Suprapubic skin (tissue), 4 donors: ENCODE data around the gene MRGPRF. TPM values are rescaled to one million over a fixed set of nuclear protein-coding genes. Genes with fewer than 3 reads are reported as not detected.

Experiments
- DNase-seq, 2 donors: peaks; one replicate each; pipeline ENCODE4 v3.0.0-alpha.2; 2019; ENCODE audit warnings: low spot score in 2 of 2
- H3K27ac ChIP-seq: fragments of 200-600 bp; sonication (generic); one replicate; pipeline ENCODE4 v1.5.1; 2019
- H3K27me3 ChIP-seq: fragments of 200-600 bp; sonication (generic); one replicate; pipeline ENCODE4 v1.5.1; 2019
- H3K36me3 ChIP-seq: fragments of 200-600 bp; sonication (generic); one replicate; pipeline ENCODE4 v1.5.1; 2019
- H3K4me1 ChIP-seq: fragments of 200-600 bp; sonication (generic); one replicate; pipeline ENCODE4 v1.5.1; 2019
- H3K4me3 ChIP-seq: fragments of 200-600 bp; sonication (generic); one replicate; pipeline ENCODE4 v1.5.1; 2019; ENCODE audit warnings: mild to moderate bottlenecking
- H3K9me3 ChIP-seq: fragments of 200-600 bp; sonication (generic); one replicate; pipeline ENCODE4 v1.5.1; 2019
- CTCF ChIP-seq, 2 donors: fragments of 200-600 bp in 1 of 2; fragments of 450-650 bp in 1 of 2; sonication (generic) in 1 of 2; IDR thresholded peaks; one replicate each; pipeline ENCODE4 v1.5.1; 2016 to 2019; ENCODE audit warnings: antibody characterized with exemption in 2 of 2, mild to moderate bottlenecking in 1 of 2, moderate library complexity in 1 of 2
- EP300 ChIP-seq: sonication (generic); formaldehyde crosslinking; IDR thresholded peaks from one replicate; pipeline ENCODE4 v1.6.1; 2017; ENCODE audit warnings: antibody characterized with exemption
- POLR2A ChIP-seq, 2 donors: fragments of 450-650 bp; IDR thresholded peaks; one replicate each; pipeline ENCODE4 v1.6.1; 2017; ENCODE audit warnings: antibody characterized with exemption in 2 of 2, mild to moderate bottlenecking in 2 of 2, moderate library complexity in 2 of 2
- POLR2AphosphoS5 ChIP-seq, 3 donors: sonication (generic); formaldehyde crosslinking; IDR thresholded peaks; one replicate each; pipeline ENCODE4 v1.6.1; 2017; ENCODE audit warnings: antibody characterized with exemption in 3 of 3
- WGBS: methylation state at CpG from one replicate; pipeline ENCODE4 v1.1.5; 2018; 5-methylcytosine and 5-hydroxymethylcytosine counted together
- total RNA-seq, 4 donors: library from RNA; depleted of rRNA; stranded (reverse); fragments of >200 nt; gene quantifications; one replicate each; pipeline ENCODE4 v1.1.0, GENCODE V29; 2016

Gene MRGPRF
- total RNA-seq, 4 donors from 2014 or later = 2.0 to 9.8 (median 4.8) TPM

GRCh38 chr11:68960294-68961071, 52.6 kb downstream of the MRGPRF start:
- Histone ChIP-seq H3K27ac (no peak overlapping the region), H3K4me3 (no peak overlapping the region), H3K36me3 (no peaks in the 10 kb centered on the region), H3K9me3 (no peaks in the 10 kb centered on the region), H3K4me1 (peaks cover 3% of the 10 kb centered on the region), H3K27me3 (no peaks in the 10 kb centered on the region)
- DNase-seq = no peak
- 88% methylated on average over 10 of the region's 25 CpGs for WGBS
- no peak for TF ChIP-seq POLR2AphosphoS5 (IDR thresholded peaks at IDR 0.05)
- no peak for TF ChIP-seq EP300
- no peak for TF ChIP-seq POLR2A (IDR thresholded peaks at IDR 0.05)
- no peak for TF ChIP-seq CTCF (IDR thresholded peaks at IDR 0.05)

- peaks cover 10% of the 10 kb centered on the region for H3K4me1 ChIP-seq
- no peaks in the 10 kb centered on the region for H3K27me3 ChIP-seq
- DNase-seq = no peak
- 94% methylated on average over 30 of the region's 31 CpGs for WGBS
- H3K27ac ChIP-seq = no peak overlapping the region
- no peaks in the 10 kb centered on the region for H3K9me3 ChIP-seq
- H3K4me3 ChIP-seq = no peak overlapping the region
- TF ChIP-seq POLR2A (IDR thresholded peaks at IDR 0.05) (no peak), EP300 (no peak), CTCF (IDR thresholded peaks at IDR 0.05) (no peak), POLR2AphosphoS5 (IDR thresholded peaks at IDR 0.05) (no peak)
- H3K36me3 ChIP-seq = no peaks in the 10 kb centered on the region
Observed at GRCh38 chr11:68959465-68960293, 53.4 kb downstream of the MRGPRF start.

- WGBS = 88% methylated on average over 1 of the region's 9 CpGs
- H3K9me3 ChIP-seq = no peaks in the 10 kb centered on the region
- no peak overlapping the region for H3K4me3 ChIP-seq
- no peaks in the 10 kb centered on the region for H3K27me3 ChIP-seq
- no peak for DNase-seq
- TF ChIP-seq CTCF (IDR thresholded peaks at IDR 0.05) (no peak), POLR2A (IDR thresholded peaks at IDR 0.05) (no peak), POLR2AphosphoS5 (IDR thresholded peaks at IDR 0.05) (no peak), EP300 (no peak)
- H3K27ac ChIP-seq = no peak overlapping the region
- no peaks in the 10 kb centered on the region for H3K36me3 ChIP-seq
- H3K4me1 ChIP-seq = peaks cover 10% of the 10 kb centered on the region
Observed at GRCh38 chr11:68958211-68958610, 54.8 kb downstream of the MRGPRF start.

GRCh38 chr11:68956547-68957254, 56.3 kb downstream of the MRGPRF start:
- Histone ChIP-seq H3K9me3 (no peaks in the 10 kb centered on the region), H3K4me1 (peaks cover 10% of the 10 kb centered on the region), H3K36me3 (no peaks in the 10 kb centered on the region), H3K27ac (no peak overlapping the region), H3K27me3 (no peaks in the 10 kb centered on the region), H3K4me3 (no peak overlapping the region)
- DNase-seq = no peak
- WGBS = 81% methylated on average over 8 of the region's 12 CpGs
- TF ChIP-seq POLR2A (IDR thresholded peaks at IDR 0.05) (no peak), EP300 (no peak), POLR2AphosphoS5 (IDR thresholded peaks at IDR 0.05) (no peak), CTCF (IDR thresholded peaks at IDR 0.05) (no peak)
